GM23338 (cell line): ENCODE results near the gene MLLT3. TPM values are rescaled to one million over a fixed set of nuclear protein-coding genes. Genes with fewer than 3 reads are reported as not detected.
A peak's percentile ranks its signal among the peaks of the same experiment; 100 is the strongest.

Experiments
- ATAC-seq: fragments of 200-7000 bp; cut with Tn5 transposase; 3 replicates; pipeline ENCODE4 v1.9.1; 2020
- DNase-seq: peaks from one replicate; pipeline ENCODE4 v3.0.0-alpha.2; 2015; ENCODE audit warnings: low spot score
- H2AFZ ChIP-seq: fragments of 200-600 bp; sonication (generic); 2 replicates; pipeline ENCODE4 v1.8.0; 2016; ENCODE audit warnings: antibody characterized with exemption, mild to moderate bottlenecking, moderate library complexity
- H3F3A ChIP-seq: fragments of 200-600 bp; sonication (generic); replicated peaks from 2 replicates; pipeline ENCODE4 v1.8.0; 2017; ENCODE audit warnings: antibody characterized with exemption, mixed run types, low read depth
- H3K27ac ChIP-seq: fragments of 200-600 bp; sonication (generic); 2 replicates; pipeline ENCODE4 v1.6.1; 2016; ENCODE audit warnings: low read depth
- H3K27me3 ChIP-seq: fragments of 200-600 bp; sonication (generic); 2 replicates; pipeline ENCODE4 v1.8.0; 2016; ENCODE audit warnings: mild to moderate bottlenecking, mixed run types, moderate library complexity; ENCODE audit not compliant: insufficient read depth
- H3K36me3 ChIP-seq: fragments of 200-600 bp; sonication (generic); 2 replicates; pipeline ENCODE4 v1.8.0; 2016; ENCODE audit warnings: mild to moderate bottlenecking; ENCODE audit not compliant: insufficient read depth
- H3K4me1 ChIP-seq: fragments of 200-600 bp; sonication (generic); 2 replicates; pipeline ENCODE4 v1.8.0; 2016; ENCODE audit warnings: mild to moderate bottlenecking, moderate library complexity; ENCODE audit not compliant: insufficient read depth
- H3K4me2 ChIP-seq: fragments of 200-600 bp; sonication (generic); 2 replicates; pipeline ENCODE4 v1.7.1; 2017; ENCODE audit warnings: mixed run types
- H3K4me3 ChIP-seq: fragments of 200-600 bp; sonication (generic); 2 replicates; pipeline ENCODE4 v1.6.1; 2016; ENCODE audit warnings: mixed run types
- H3K79me2 ChIP-seq: fragments of 200-600 bp; sonication (generic); replicated peaks from 2 replicates; pipeline ENCODE4 v1.8.0; 2017; ENCODE audit warnings: mild to moderate bottlenecking; ENCODE audit not compliant: insufficient read depth
- H3K9me2 ChIP-seq: fragments of 200-600 bp; sonication (generic); 2 replicates; pipeline ENCODE4 v1.8.0; 2017; ENCODE audit not compliant: insufficient read depth
- H4K20me1 ChIP-seq: fragments of 200-600 bp; sonication (generic); replicated peaks from 2 replicates; pipeline ENCODE4 v1.8.0; 2017; ENCODE audit warnings: mild to moderate bottlenecking; ENCODE audit not compliant: insufficient read depth
- H3K27ac Mint-ChIP-seq: 2 replicates; pipeline ENCODE4 v1.8.0; 2020; ENCODE audit warnings: inconsistent platforms, mild to moderate bottlenecking, moderate library complexity, mixed read lengths
- H3K27me3 Mint-ChIP-seq: 3 replicates; pipeline ENCODE4 v1.8.0; 2022; ENCODE audit warnings: low read depth, mild to moderate bottlenecking, moderate library complexity, mixed read lengths, inconsistent platforms; ENCODE audit not compliant: insufficient read depth, poor library complexity
- H3K36me3 Mint-ChIP-seq: 3 replicates; pipeline ENCODE4 v1.8.0; 2021; ENCODE audit warnings: low read depth, mild to moderate bottlenecking, inconsistent platforms, moderate library complexity, mixed read lengths
- H3K4me1 Mint-ChIP-seq: 3 replicates; pipeline ENCODE4 v1.8.0; 2020; ENCODE audit warnings: mild to moderate bottlenecking, inconsistent platforms, mixed read lengths
- H3K4me3 Mint-ChIP-seq: 3 replicates; pipeline ENCODE4 v1.8.0; 2021; ENCODE audit warnings: moderate library complexity, mild to moderate bottlenecking, inconsistent platforms, mixed read lengths
- H3K9me3 Mint-ChIP-seq: 3 replicates; pipeline ENCODE4 v1.8.0; 2020; ENCODE audit warnings: moderate library complexity, mild to moderate bottlenecking, inconsistent platforms, mixed read lengths
- EZH2 ChIP-seq: fragments of 200-600 bp; sonication (generic); IDR thresholded peaks from one replicate; pipeline ENCODE4 v1.8.0; 2017; ENCODE audit warnings: antibody characterized with exemption, mild to moderate bottlenecking, low read depth; ENCODE audit not compliant: unreplicated experiment
- EZH2phosphoT487 ChIP-seq: fragments of 200-600 bp; sonication (generic); IDR thresholded peaks from one replicate; pipeline ENCODE4 v1.8.1; 2018; ENCODE audit warnings: antibody characterized with exemption; ENCODE audit not compliant: unreplicated experiment
- REST ChIP-seq: IDR thresholded peaks from one replicate; pipeline ENCODE4 v1.6.1; 2018; ENCODE audit warnings: antibody characterized with exemption; ENCODE audit not compliant: unreplicated experiment
- STAT1 ChIP-seq: IDR thresholded peaks from one replicate; pipeline ENCODE4 v1.6.1; 2016; ENCODE audit warnings: antibody characterized with exemption; ENCODE audit not compliant: unreplicated experiment
- ZNF114 ChIP-seq: fragments of 250-450 bp; sonication (Bioruptor Pico); IDR thresholded peaks from 2 replicates; pipeline ENCODE4 v1.5.0; 2020; ENCODE audit warnings: mild to moderate bottlenecking, moderate library complexity
- polyA plus RNA-seq: library from polyadenylated mRNA; unstranded; fragments of >200 nt; fragmentation: Nextera tagmentation; extraction: Ambion mirVana; gene quantifications from 2 replicates; pipeline ENCODE4 v1.2.1, GENCODE V29; 2016
- total RNA-seq: library from RNA; depleted of rRNA; stranded (reverse); fragments of >200 nt; shearing (Covaris generic); gene quantifications from 2 replicates; pipeline ENCODE4 v1.2.3, GENCODE V29; 2014
- TF ChIP-seq, protein P1 (sequence below): IDR thresholded peaks from 2 replicates; pipeline ENCODE4 v1.6.1; 2016; ENCODE audit warnings: antibody characterized with exemption

The MLLT3 gene
- total and polyA plus RNA-seq, 2 experiments from 2014 or later, result 7.5 to 9.5 TPM

DNA sequence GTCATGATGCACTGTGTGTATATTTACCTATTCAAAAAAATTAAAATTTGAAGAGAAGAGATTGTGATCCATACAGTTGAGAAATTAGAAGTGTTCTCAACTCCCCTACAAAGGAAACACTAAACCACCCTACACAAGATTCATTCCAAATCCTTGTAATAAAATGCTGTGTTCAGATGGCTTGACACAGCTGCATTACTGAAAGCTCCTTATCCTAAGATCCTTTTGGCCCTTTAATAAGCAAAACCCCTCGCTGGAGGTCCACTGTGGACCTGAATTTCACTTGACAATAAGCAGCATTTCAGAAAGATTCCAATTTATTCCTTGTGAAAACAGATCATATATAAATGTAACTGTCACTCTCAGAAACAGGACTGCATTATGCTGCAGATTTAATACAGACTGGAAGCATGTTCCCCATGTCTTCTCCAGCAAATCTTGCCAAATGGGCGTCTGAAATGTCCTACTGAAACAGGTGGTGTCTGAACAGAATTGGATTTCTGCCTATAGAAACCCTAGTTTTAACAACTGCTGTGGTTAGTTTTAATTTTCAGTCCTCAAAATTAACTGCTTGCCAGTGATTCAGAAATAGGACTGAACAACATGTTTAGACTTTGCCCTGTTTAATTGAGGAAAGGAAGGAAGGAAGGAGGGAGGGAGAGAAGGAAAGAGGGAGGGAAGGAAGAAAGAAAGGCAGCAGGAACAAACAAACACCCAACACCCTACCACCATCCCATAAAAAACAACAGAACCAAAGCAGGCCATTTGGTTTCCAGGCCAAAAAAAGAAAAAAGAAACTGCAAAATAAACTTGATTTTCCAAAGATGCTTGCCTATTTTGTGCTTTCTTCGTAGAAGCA, 179.6 kb downstream of the MLLT3 start:
- Histone ChIP-seq H3K27ac (no peak overlapping the region), H3K4me2 (0 out of 2 replicates have a peak overlapping the region, but pooled peaks have one; percentile 18), H3K36me3 (no peaks in the 10 kb centered on the region), H3K4me1 (peaks cover 24% of the 10 kb centered on the region), H3F3A (no peaks in the 10 kb centered on the region), H2AFZ (no peak overlapping the region), H3K79me2 (no peaks in the 10 kb centered on the region), H4K20me1 (no peaks in the 10 kb centered on the region), H3K4me3 (no peak overlapping the region), H3K27me3 (no peaks in the 10 kb centered on the region), H3K9me2 (no peaks in the 10 kb centered on the region)
- ATAC-seq, result no peak
- peak overlapping the region; percentile 47; the same call in 1 of the 2 replicates for H3K27ac Mint-ChIP-seq
- peaks cover 28% of the 10 kb centered on the region for H3K4me1 Mint-ChIP-seq
- no peak for DNase-seq
- TF ChIP-seq, protein P1, sequence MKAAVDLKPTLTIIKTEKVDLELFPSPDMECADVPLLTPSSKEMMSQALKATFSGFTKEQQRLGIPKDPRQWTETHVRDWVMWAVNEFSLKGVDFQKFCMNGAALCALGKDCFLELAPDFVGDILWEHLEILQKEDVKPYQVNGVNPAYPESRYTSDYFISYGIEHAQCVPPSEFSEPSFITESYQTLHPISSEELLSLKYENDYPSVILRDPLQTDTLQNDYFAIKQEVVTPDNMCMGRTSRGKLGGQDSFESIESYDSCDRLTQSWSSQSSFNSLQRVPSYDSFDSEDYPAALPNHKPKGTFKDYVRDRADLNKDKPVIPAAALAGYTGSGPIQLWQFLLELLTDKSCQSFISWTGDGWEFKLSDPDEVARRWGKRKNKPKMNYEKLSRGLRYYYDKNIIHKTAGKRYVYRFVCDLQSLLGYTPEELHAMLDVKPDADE, result no peak
- no peak for TF ChIP-seq EZH2phosphoT487
- no peak for TF ChIP-seq ZNF114
- TF ChIP-seq REST, result no peak
- no peak for TF ChIP-seq EZH2
- TF ChIP-seq STAT1, result no peak
- H3K27me3 Mint-ChIP-seq, result no peaks in the 10 kb centered on the region
- no peak overlapping the region for H3K4me3 Mint-ChIP-seq
- H3K36me3 Mint-ChIP-seq, result no peaks in the 10 kb centered on the region
- H3K9me3 Mint-ChIP-seq, result no peaks in the 10 kb centered on the region

DNA sequence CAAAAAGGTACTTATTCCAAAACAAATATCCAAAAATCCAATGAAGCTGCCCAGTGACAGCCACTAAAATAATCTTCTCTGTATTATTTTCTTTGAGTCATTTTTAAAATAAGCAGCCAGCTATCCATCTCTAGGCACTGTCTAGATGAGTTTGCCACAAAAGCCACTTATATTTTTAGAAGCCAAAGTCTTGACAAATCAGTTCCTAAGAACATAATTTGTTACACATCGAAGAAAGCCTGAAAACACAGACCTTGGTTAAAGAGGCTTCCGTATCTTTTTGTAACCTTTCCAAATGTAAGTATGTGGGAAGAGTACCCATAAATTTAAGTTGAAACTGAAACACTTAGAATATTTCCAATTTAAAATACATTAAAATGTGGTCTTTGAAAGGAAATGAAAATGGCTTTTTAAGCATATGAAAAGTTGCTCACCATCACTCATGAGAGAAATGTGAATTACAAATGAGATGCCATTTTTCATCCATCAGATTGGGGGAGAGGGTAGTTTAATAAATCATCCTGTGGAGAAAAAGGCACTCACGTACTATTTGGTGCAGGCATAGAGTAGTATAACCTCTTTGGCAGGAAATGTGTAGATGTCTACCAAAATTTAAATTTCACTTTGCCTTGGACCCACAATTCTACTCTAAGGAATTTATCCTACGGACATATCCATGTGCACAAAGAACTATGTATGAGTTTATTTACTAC, 180.4 kb downstream of the MLLT3 start:
- Histone ChIP-seq H4K20me1 (no peaks in the 10 kb centered on the region), H3K36me3 (no peaks in the 10 kb centered on the region), H3K4me1 (peaks cover 24% of the 10 kb centered on the region), H3F3A (no peaks in the 10 kb centered on the region), H3K4me2 (peak overlapping the region; percentile 18; the same call in 1 of the 2 replicates), H3K79me2 (no peaks in the 10 kb centered on the region), H3K4me3 (no peak overlapping the region), H3K9me2 (no peaks in the 10 kb centered on the region), H3K27me3 (no peaks in the 10 kb centered on the region), H3K27ac (no peak overlapping the region), H2AFZ (no peak overlapping the region)
- Mint-ChIP-seq H3K4me3 (no peak overlapping the region), H3K27me3 (no peaks in the 10 kb centered on the region), H3K27ac (0 out of 2 replicates have a peak overlapping the region, but pooled peaks have one; percentile 2), H3K4me1 (peaks cover 30% of the 10 kb centered on the region), H3K9me3 (no peaks in the 10 kb centered on the region), H3K36me3 (no peaks in the 10 kb centered on the region)
- TF ChIP-seq, protein P1, result no peak
- DNase-seq (no peak), ATAC-seq (no peak)
